GM10266 (cell line): ENCODE data around the gene C1QTNF1.

Experiments
- DNase-seq: peaks from one replicate; pipeline ENCODE4 v3.0.0; 2012; ENCODE audit errors: extremely low spot score
- CTCF ChIP-seq: IDR thresholded peaks from 2 replicates; pipeline ENCODE4 v1.5.1; 2012; ENCODE audit warnings: mild to moderate bottlenecking, low read depth; ENCODE audit not compliant: control insufficient read depth, insufficient read depth; ENCODE audit errors: missing control alignments

C1QTNF1 gene

GRCh38 chr17:79002796-79003593, 21.0 kb upstream of the C1QTNF1 start:
- TF ChIP-seq CTCF = no peak
- no peak for DNase-seq

- DNase-seq = no peak
- TF ChIP-seq CTCF = no peak
Measured at GRCh38 chr17:79003661-79004411, 20.1 kb upstream of the C1QTNF1 start.

GRCh38 chr17:79005063-79005861, 18.7 kb upstream of the C1QTNF1 start:
- DNase-seq = no peak

GRCh38 chr17:79006046-79006445, 17.9 kb upstream of the C1QTNF1 start:
- no peak for DNase-seq
- no peak for TF ChIP-seq CTCF

More at GRCh38 chr17:79005063-79005861, 18.7 kb upstream of the C1QTNF1 start:
- TF ChIP-seq CTCF = no peak

- DNase-seq = no peak
- no peak for TF ChIP-seq CTCF
Measured at GRCh38 chr17:79006794-79007503, 17.0 kb upstream of the C1QTNF1 start.

- DNase-seq = no peak
- no peak for TF ChIP-seq CTCF
Measured at GRCh38 chr17:79007504-79008381, 16.2 kb upstream of the C1QTNF1 start.
